ENCODE data around the gene CIAO1.

The CIAO1 gene

GRCh38 chr2:96305091-96305978, 39.3 kb downstream of the CIAO1 start, which contains the start of gene SNRNP200:
SNRNP200 (minus strand) TSS chr2:96305546; CDS start chr2:96305437, 109 bp downstream.
- peak; percentile 30 for DNase-seq (ENCODE audit: low read depth)
- H3K4me3 ChIP-seq (ENCODE audit: low read length) = peak within 1 kb of the TSS; percentile 99
- TF ChIP-seq CTCF (conservative IDR thresholded peaks at IDR 0.05; ENCODE audit: low read depth, low read length) = no peak

- peak overlapping the region; percentile 99 for H3K4me3 ChIP-seq (ENCODE audit: low read length)
- TF ChIP-seq CTCF (conservative IDR thresholded peaks at IDR 0.05; ENCODE audit: low read depth, low read length) = no peak
- DNase-seq (ENCODE audit: low read depth) = no peak
Measured at GRCh38 chr2:96305979-96306308, 39.9 kb downstream of the CIAO1 start.

- H3K4me3 ChIP-seq (ENCODE audit: low read length) = peak overlapping the region; percentile 99
- TF ChIP-seq CTCF (conservative IDR thresholded peaks at IDR 0.05; ENCODE audit: low read depth, low read length) = no peak
- no peak for DNase-seq (ENCODE audit: low read depth)
Measured at GRCh38 chr2:96306370-96306769, 40.3 kb downstream of the CIAO1 start.

DNA sequence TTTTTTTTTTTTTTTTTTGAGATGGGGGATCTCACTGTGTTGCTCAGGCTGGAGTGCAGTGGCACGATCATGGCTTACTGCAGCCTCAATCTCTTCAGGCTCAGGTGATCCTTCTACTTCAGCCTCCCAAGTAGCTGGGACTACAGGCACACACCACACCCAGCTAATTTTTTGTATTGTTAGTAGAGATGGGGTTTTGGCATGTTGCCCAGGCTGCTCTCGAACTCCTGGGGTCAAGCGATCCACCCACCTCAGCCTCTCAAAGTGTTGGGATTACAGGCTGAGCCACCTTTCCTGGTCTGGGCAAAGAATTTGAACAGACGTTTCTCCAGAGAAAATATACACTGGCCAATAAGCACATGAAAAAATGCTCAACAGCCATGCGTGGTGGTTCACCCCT, 42.2 kb downstream of the CIAO1 start:
- TF ChIP-seq CTCF (conservative IDR thresholded peaks at IDR 0.05; ENCODE audit: low read depth, low read length) = no peak
- no peak overlapping the region for H3K4me3 ChIP-seq (ENCODE audit: low read length)
- no peak for DNase-seq (ENCODE audit: low read depth)

DNA sequence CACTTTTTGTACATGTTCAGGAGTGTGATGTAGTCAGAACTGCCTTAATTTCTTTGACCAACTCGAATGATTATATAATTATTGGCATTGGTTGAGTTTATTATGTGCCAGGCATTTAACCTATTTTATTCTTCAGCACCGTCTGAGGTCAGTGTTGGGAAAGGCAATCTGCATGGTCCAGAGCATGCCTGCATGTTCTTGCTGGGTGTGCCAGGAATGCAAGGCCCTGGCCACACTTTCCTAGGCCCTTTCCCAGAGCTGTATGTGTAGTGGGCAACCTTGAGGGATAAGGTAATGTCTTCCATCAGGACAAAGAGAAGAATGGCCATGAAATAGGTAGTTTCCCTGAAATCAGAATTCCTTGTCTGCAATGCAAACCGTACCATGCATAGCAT, 49.0 kb downstream of the CIAO1 start:
- no peak for DNase-seq (ENCODE audit: low read depth)
- no peak for TF ChIP-seq CTCF (conservative IDR thresholded peaks at IDR 0.05; ENCODE audit: low read depth, low read length)
- H3K4me3 ChIP-seq (ENCODE audit: low read length) = no peak overlapping the region

- no peak for DNase-seq (ENCODE audit: low read depth)
- no peak for TF ChIP-seq CTCF (conservative IDR thresholded peaks at IDR 0.05; ENCODE audit: low read depth, low read length)
- H3K4me3 ChIP-seq (ENCODE audit: low read length) = no peak overlapping the region
Measured at GRCh38 chr2:96315400-96316071, 49.5 kb downstream of the CIAO1 start.

All from retinal pigment epithelial cell (primary cell).